NCI-H2196 (cell line): ENCODE measurements around the gene OR52K1.
"Not testable (repeated sequence)": the region's sequence is repeated elsewhere in the genome, so short reads cannot be mapped to it uniquely, and the experiment has no call there.

Experiments used
- DNase-seq: peaks from one replicate; lab custom pipeline; 2025; ENCODE audit not compliant: unreplicated experiment; lab: John Stamatoyannopoulos, UW

OR52K1 gene

GRCh38 chr11:4491405-4491804 lies 9.0 kb downstream of the OR52K1 start:
- DNase-seq: not testable (repeated sequence)

DNA sequence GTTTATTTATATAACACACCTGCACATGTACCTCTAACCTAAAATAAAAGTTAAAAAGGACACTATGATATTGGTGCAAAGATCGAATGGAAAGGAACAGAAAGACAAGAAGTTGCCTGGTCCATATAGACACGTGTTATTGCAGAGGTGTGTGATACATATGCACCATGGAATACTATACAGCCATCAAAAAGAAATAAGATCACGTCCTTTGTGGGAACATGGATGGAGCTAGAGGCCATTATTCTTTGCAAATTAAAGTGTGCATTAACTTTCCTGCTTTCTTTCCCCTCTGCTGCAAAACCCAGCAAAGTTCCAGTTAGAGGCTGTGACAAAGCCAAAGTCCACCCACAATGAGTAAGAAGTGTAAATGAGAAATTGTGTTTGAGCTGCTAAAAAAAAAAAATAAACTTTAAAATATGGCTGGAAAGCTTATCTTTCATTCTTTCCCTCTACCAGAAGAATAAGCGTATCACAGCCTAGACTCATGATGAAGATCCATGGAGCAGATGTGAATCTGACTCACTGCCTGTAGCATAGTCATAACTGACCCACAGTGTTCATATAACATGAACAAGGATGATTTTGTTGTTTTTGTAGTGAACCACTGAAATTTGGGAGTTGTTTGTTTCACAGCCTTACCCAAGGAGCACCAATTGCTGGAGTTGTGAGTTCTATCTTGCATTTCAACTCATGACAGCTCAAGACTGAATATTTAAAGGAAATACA lies 9.6 kb downstream of the OR52K1 start:
- no peak for DNase-seq

DNA sequence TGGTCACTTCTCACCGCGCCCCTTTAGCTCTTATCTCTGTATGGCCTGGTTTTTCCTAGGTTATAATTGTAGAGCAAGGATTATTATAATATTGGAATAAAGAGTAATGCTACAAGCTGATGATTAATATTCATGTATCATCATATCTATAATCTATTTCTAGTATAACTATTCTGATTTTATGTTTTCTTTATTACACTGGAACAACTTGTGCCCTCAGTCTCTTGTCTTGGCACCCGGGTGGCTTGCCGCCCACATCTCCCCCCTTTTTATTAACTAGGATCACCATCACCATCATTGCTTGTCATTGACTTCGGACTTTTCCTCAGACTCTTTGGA lies 11.0 kb downstream of the OR52K1 start:
- DNase-seq: no peak

- no peak for DNase-seq
These were observed 13.0 kb downstream of the OR52K1 start for GRCh38 chr11:4495487-4495886.

- DNase-seq: no peak
These were observed 13.5 kb downstream of the OR52K1 start for GRCh38 chr11:4495986-4496385.

DNA sequence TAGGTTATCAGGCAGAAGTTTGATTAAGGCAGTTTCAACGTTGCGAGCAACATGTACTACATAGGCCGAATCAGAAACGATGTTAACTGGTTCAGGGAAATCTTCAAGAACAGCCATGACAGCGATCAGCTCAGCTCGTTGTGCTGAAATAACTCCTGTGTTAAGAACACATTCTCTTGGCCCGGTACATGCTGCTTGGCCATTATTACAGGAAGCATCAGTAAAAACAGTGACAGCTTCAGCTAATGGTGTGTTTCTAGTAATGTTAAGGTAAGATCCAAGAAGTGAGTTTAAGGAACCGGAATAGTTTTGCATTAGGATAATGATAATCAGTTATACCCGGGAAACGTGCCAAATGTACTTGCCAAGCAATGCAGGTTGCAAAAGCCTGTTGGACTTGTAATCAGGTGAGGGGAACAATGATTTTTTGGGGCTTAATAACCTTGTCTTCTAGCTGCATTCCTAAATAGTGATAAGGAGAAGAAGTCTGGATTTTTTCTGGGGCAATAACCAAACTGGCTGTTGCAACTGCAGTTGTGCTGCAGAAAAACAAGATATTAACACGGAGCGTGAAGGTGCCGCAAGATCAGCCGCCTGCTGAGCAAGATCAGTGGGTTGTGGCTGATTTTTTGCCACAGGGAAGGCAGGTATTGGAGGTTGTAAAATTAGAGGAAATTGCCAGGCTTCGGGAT lies 14.3 kb downstream of the OR52K1 start:
- no peak for DNase-seq

DNA sequence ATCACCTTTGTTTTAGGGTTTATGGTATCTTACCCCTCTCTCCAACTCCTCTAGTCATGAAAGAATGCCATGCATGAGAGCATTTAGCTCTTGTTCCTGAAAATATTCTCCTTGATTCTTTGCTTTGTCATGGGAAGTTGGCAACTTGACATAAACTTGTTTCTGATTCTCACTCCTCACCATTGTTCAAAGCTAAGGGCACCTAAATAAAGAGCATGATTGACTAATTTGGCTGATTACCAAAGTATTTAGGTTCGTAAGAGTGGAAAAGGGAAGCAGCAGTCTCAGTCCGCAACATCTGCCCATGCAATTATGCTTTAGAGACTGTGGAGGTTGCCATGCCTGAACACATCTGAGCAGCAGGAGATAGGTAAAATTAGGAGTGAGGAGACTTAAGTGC lies 26.4 kb downstream of the OR52K1 start:
- no peak for DNase-seq

- DNase-seq: no peak
These were observed 29.1 kb downstream of the OR52K1 start for GRCh38 chr11:4511282-4512245.

DNA sequence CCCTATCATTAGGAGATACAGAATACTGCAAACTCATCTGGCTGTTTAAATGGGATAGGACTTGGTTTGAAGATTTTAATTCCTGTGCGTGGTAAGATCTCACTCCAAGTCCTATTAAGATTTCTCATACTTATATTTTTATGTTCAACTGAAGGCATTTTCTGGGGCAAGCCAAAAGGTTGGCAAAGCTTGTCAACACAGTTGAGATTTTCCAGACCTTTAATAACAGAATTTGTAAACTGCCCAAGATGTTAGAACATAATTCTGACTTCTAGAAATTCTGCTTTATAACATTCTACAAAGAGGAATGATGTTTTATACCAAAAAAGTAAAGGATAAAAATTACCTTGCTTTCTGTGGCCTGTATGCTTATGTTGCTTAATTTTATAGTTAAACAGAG lies 31.8 kb downstream of the OR52K1 start:
- DNase-seq: no peak

DNA sequence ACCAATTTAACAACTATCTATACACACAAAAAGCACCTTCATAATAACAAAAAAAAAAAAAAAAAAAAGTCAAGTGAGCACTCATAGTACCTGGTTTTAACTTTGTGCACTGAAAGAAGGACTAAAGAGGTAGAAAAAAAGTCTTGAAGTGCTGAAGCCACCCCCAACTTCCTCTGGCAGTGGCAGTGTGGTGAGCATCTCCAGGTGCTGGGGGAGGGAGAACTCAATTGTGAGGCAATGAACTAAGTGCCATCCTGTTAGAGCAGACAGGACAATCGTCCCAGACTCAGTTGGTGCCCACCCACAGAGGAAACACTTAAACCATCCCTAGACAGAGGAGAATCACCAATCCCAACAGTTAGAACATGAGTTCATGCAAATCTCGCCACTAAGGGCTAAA lies 39.9 kb downstream of the OR52K1 start:
- no peak for DNase-seq

- DNase-seq: no peak
These were observed 40.3 kb downstream of the OR52K1 start for GRCh38 chr11:4522752-4523151.

- no peak for DNase-seq
These were observed 41.2 kb downstream of the OR52K1 start for GRCh38 chr11:4523666-4524065.

DNA sequence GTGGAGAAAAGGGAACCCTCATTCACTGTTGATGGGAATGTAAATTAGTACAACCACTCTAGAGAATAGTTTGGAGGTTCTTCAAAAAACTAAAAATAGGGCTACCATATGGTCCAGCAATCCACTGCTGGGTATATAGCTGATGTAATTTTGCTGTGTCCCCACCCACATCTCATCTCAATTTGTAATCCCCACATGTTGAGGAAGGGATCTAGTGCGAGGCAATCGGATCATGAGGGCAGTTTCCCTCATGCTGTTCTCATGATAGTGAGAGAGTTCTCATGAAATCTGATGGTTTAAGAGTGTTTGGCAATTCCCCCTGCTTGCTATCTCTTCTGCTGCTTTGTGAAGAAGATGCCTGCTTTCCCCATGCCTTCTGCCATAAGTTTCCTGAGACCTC lies 45.5 kb downstream of the OR52K1 start:
- no peak for DNase-seq

- not testable (repeated sequence) for DNase-seq
These were observed 49.2 kb downstream of the OR52K1 start for GRCh38 chr11:4531686-4532085.

DNA sequence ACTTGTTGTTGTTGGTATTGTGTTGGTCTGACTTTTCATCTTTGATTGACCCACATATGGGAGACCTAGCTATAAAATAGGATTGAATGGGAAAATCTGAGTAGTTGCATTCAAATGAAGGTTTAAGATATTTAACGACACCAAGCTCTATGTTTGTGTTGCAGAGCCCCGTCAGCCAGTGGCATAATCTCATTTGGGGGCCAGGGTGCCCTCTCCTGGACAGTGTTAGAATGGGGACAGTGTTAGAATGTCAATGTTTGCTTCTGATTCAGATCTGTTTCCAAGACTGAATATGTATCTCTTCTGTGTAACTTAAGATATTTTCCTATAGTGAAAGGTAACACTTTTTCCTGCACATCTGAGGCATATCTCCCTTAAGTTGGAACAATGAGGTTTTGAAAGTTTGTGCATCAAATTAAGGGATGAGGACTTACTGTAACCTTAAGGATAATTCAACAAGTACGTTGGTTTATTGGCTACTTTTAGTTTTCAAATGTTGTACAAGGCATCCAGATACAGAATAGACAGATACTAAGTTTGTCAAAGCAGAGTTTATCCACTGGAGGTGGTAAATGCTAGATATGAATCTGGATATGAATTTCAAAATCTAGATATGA lies 57.3 kb downstream of the OR52K1 start:
- peak; percentile 18 for DNase-seq

DNA sequence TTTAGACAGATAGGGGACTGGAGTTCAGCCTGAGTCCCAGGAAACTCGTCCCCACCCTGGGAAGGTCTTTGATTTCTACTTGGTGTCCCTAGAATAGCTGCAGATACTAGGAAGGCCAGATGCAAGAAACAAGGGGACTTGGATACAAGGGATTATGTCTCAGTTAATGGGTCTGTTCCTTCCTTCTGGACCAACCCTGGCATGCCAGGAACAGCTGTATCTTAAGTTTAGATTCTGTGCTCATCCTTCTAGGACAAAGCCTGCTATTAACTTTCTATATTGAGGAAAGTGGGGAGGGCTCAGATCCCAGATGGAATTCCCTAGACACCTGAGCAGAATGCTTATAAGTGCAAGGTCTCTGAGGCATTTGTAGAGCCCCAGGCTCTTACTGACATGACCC lies 58.6 kb downstream of the OR52K1 start:
- DNase-seq: no peak
